A673 (cell line): Measurements from ENCODE around the gene MYL3. TPM values are rescaled to one million over a fixed set of nuclear protein-coding genes. Genes with fewer than 3 reads are reported as not detected.

Source experiments
- BruUV-seq: library from RNA; stranded (reverse); fragments of 400-500 nt; replicated peaks from 2 replicates; lab custom pipeline; 2021; lab: Mats Ljungman, UMichigan
- CTCF ChIA-PET: fragments of 300-600 bp; sonication (Branson Sonifier 250); formaldehyde crosslinking; loops from one replicate; lab custom pipeline; 2022; ENCODE audit warnings: antibody characterized with exemption; lab: Charles Lee
- POLR2A ChIA-PET: fragments of 300-600 bp; sonication (Branson Sonifier 250); formaldehyde crosslinking; loops from one replicate; lab custom pipeline; 2022; ENCODE audit warnings: antibody characterized with exemption; ENCODE audit not compliant: low non-redundant PET; lab: Charles Lee
- DNase-seq: peaks from one replicate; pipeline ENCODE4 v3.0.0-alpha.2; 2015; ENCODE audit warnings: low spot score
- H3K27ac ChIP-seq: fragments of 200-600 bp; sonication (generic); 2 replicates; pipeline ENCODE4 v1.5.1; 2016; ENCODE audit warnings: mixed run types, low read depth, mild to moderate bottlenecking, mixed read lengths, antibody characterized with exemption, low read length; ENCODE audit not compliant: poor library complexity, severe bottlenecking
- H3K27me3 ChIP-seq: fragments of 200-600 bp; sonication (generic); replicated peaks from 2 replicates; pipeline ENCODE4 v1.6.1; 2017; ENCODE audit warnings: mixed run types, low read depth, mild to moderate bottlenecking, mixed read lengths, antibody characterized with exemption, low read length; ENCODE audit not compliant: insufficient read depth, poor library complexity
- H3K36me3 ChIP-seq: fragments of 200-600 bp; sonication (generic); 2 replicates; pipeline ENCODE4 v1.6.1; 2016; ENCODE audit warnings: mixed run types, mild to moderate bottlenecking, mixed read lengths, antibody characterized with exemption, low read length; ENCODE audit not compliant: insufficient read depth, poor library complexity, severe bottlenecking
- H3K4me1 ChIP-seq: fragments of 200-600 bp; sonication (generic); 2 replicates; pipeline ENCODE4 v1.6.1; 2017; ENCODE audit warnings: mixed run types, mild to moderate bottlenecking, mixed read lengths, antibody characterized with exemption, low read length; ENCODE audit not compliant: insufficient read depth, poor library complexity, severe bottlenecking
- H3K4me3 ChIP-seq: fragments of 200-600 bp; sonication (generic); 2 replicates; pipeline ENCODE4 v1.5.1; 2016; ENCODE audit warnings: low read depth, mixed run types, mild to moderate bottlenecking, mixed read lengths, low read length; ENCODE audit not compliant: poor library complexity, severe bottlenecking
- H3K9me3 ChIP-seq: fragments of 200-600 bp; sonication (generic); 2 replicates; pipeline ENCODE4 v1.6.1; 2016; ENCODE audit warnings: mixed run types, low read depth, mild to moderate bottlenecking, mixed read lengths, antibody characterized with exemption, low read length; ENCODE audit not compliant: poor library complexity, severe bottlenecking
- CTCF ChIP-seq: fragments of 300-800, 200-600 bp; sonication (generic); conservative IDR thresholded peaks from 2 replicates; pipeline ENCODE4 v1.5.1; 2017; ENCODE audit warnings: low read depth, mild to moderate bottlenecking, antibody characterized with exemption, low read length, moderate library complexity, mixed read lengths
- EZH2 ChIP-seq: fragments of 200-600 bp; sonication (generic); IDR thresholded peaks from 2 replicates; pipeline ENCODE4 v1.6.1; 2017; ENCODE audit warnings: borderline replicate concordance, low read depth, mild to moderate bottlenecking, mixed read lengths, antibody characterized with exemption, low read length; ENCODE audit not compliant: poor library complexity, severe bottlenecking
- intact Hi-C: fragments of 100-400 bp; cut with micrococcal nuclease; formaldehyde crosslinking; loops from one replicate; pipeline ENCODE4 v1.10.0; 2022; ENCODE audit not compliant: unreplicated experiment
- total RNA-seq: library from RNA; stranded (reverse); gene quantifications from 2 replicates; pipeline ENCODE4 v1.2.3, GENCODE V29; 2021

Gene MYL3
- total RNA-seq, 1 experiment from 2014 or later = not detected

- no peaks in the 10 kb centered on the region for H3K36me3 ChIP-seq
- TF ChIP-seq CTCF = no peak
- no peak for TF ChIP-seq EZH2
Observed at GRCh38 chr3:46867550-46867898, 4.3 kb upstream of the MYL3 start.

DNA sequence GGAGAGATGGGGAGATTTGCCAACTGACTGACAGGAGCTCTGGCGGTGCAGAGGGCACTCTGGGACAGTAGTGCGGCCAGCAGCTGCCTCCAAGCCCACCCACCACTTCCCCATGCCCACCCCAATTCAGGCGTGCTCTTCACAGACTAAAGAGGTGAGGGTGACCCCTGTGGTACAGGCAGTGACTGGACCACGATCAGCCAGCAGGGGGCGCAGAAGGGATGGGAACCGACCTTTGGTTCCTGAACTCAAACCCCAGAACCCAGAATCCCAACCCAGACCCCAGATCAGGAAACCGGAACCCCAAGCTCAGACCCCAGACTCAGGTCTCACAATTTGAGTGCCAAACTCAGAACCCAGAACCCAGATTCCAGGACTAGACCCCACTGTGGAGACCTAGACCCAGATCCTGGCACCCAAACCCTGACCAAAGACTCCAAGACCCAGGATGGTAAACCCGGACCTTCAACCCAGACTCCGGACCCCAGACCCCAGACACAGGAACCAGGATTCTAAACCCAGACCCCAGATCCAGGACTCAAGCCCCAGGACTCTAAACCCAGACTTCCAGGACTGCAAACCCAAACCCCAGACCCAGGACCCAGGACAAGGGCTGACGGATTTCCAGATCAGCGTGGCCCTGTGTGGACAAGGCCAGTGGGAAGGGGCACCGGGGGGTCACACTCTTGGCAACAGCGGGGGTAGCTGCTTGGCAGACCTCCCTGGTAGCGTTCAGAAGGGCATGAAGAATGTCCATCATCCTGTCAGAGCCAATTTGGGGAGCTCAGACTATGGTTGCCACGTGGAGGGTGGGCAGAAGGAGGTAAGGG is 3.7 kb upstream of the MYL3 start:
- POLR2A ChIA-PET = no interaction called here
- H3K27ac ChIP-seq = no peak overlapping the region
- DNase-seq = peak; percentile 36
- H3K27me3 ChIP-seq = no peaks in the 10 kb centered on the region
- TF ChIP-seq EZH2 = no peak
- TF ChIP-seq CTCF = peak; percentile 72
- H3K4me3 ChIP-seq = no peak overlapping the region
- no peaks in the 10 kb centered on the region for H3K36me3 ChIP-seq
- H3K9me3 ChIP-seq = no peaks in the 10 kb centered on the region
- no peaks in the 10 kb centered on the region for H3K4me1 ChIP-seq
- intact Hi-C loops = loop anchor here (2.0 to 5.0 kb wide), 2 partner anchors 28 to 40 kb away; no protein-coding TSS in a partner anchor
- no TSS peak for BruUV-seq
- CTCF ChIA-PET = interaction anchor here (0.7 kb wide), 1 partner anchor 28 kb away, joined by 3 read pairs; no protein-coding TSS in a partner anchor

More at GRCh38 chr3:46867550-46867898, 4.3 kb upstream of the MYL3 start:
- intact Hi-C loops = loop anchor here (2.0 to 5.0 kb wide), 2 partner anchors 27 to 40 kb away; no protein-coding TSS in a partner anchor
- ChIA-PET CTCF (interaction anchor here (0.7 kb wide), 1 partner anchor 27 kb away, joined by 3 read pairs; no protein-coding TSS in a partner anchor), POLR2A (no interaction called here)
- BruUV-seq = no TSS peak
- Histone ChIP-seq H3K27me3 (no peaks in the 10 kb centered on the region), H3K9me3 (no peaks in the 10 kb centered on the region), H3K4me3 (no peak overlapping the region), H3K4me1 (no peaks in the 10 kb centered on the region), H3K27ac (no peak overlapping the region)
- DNase-seq = no peak

DNA sequence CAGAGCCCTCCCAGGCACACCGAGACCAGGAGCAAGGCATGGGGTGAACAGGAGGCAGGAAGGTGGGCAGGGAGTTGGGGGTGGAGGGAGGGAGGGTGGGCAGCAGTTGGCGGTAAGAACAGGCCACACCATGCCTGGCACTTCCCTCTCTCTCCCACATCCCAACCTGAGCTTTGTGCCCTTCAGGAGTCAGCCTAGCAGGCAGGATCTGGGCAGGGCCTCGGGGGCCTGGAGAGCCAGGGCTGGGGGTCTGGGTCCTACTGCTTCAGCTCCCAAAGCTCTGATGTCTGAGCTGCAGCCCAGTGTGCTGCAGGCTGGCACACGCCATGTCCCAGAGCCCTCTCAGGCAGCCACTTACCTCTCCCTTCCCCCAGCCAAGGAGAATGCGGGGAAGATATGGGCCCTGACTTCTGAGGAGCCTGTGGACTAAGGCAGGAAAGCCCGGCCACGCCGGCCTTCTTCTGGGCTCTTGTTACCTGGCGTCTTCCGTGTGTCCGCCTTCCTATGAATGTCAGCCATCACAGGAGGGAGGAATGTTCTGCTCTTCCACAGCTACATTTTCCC is 2.9 kb upstream of the MYL3 start:
- POLR2A ChIA-PET = no interaction called here
- H3K27me3 ChIP-seq = no peaks in the 10 kb centered on the region
- intact Hi-C loops = loop anchor here (2.0 to 5.0 kb wide), 2 partner anchors 29 to 41 kb away; no protein-coding TSS in a partner anchor
- H3K9me3 ChIP-seq = no peaks in the 10 kb centered on the region
- H3K36me3 ChIP-seq = no peaks in the 10 kb centered on the region
- H3K4me3 ChIP-seq = no peak overlapping the region
- H3K4me1 ChIP-seq = no peaks in the 10 kb centered on the region
- H3K27ac ChIP-seq = no peak overlapping the region
- no peak for DNase-seq
- TF ChIP-seq EZH2 (no peak), CTCF (no peak)
- CTCF ChIA-PET = interaction anchor here (1.1 kb wide), 1 partner anchor 43 kb away, joined by 4 read pairs; no protein-coding TSS in a partner anchor
- BruUV-seq = no TSS peak
